GM21619 (cell line): ENCODE measurements around the gene RAET1G.
"Not testable (repeated sequence)": the region's sequence is repeated elsewhere in the genome, so short reads cannot be mapped to it uniquely, and the experiment has no call there.

Experiments
- ATAC-seq: cut with Tn5 transposase; IDR thresholded peaks from one replicate; pipeline ENCODE4 v1.9.1; 2021; ENCODE audit not compliant: unreplicated experiment

RAET1G gene

GRCh38 chr6:149897855-149898744, 24.8 kb downstream of the RAET1G start, which contains the start of gene RAET1E:
Gene RAET1E (minus strand): TSS chr6:149898113. CDS start chr6:149890901, 7,212 bp downstream.
- ATAC-seq = no peak

- no peak for ATAC-seq
These were observed 25.8 kb downstream of the RAET1G start for GRCh38 chr6:149897015-149897697.

- no peak for ATAC-seq
These were observed 26.4 kb downstream of the RAET1G start for GRCh38 chr6:149896491-149896890.

GRCh38 chr6:149895833-149896271, 27.1 kb downstream of the RAET1G start:
- no peak for ATAC-seq

- no peak for ATAC-seq
These were observed 27.8 kb downstream of the RAET1G start for GRCh38 chr6:149895048-149895590.

- not testable (repeated sequence) for ATAC-seq
These were observed 31.1 kb downstream of the RAET1G start for GRCh38 chr6:149891864-149892263.

GRCh38 chr6:149891259-149891658, 31.7 kb downstream of the RAET1G start:
- no peak for ATAC-seq

- ATAC-seq = no peak
These were observed 32.3 kb downstream of the RAET1G start for GRCh38 chr6:149890629-149891045.

GRCh38 chr6:149889326-149889725, 33.6 kb downstream of the RAET1G start:
- no peak for ATAC-seq

GRCh38 chr6:149888659-149889058, 34.3 kb downstream of the RAET1G start:
- no peak for ATAC-seq

GRCh38 chr6:149888093-149888492, 34.8 kb downstream of the RAET1G start:
- ATAC-seq = no peak

GRCh38 chr6:149887343-149887742, 35.6 kb downstream of the RAET1G start:
- ATAC-seq = no peak

- no peak for ATAC-seq
These were observed 37.0 kb downstream of the RAET1G start for GRCh38 chr6:149885888-149886287.

GRCh38 chr6:149884617-149885016, 38.3 kb downstream of the RAET1G start:
- no peak for ATAC-seq

GRCh38 chr6:149884215-149884614, 38.7 kb downstream of the RAET1G start:
- ATAC-seq = no peak

GRCh38 chr6:149881860-149882259, 41.1 kb downstream of the RAET1G start:
- ATAC-seq = no peak

- ATAC-seq = no peak
These were observed 41.7 kb downstream of the RAET1G start for GRCh38 chr6:149881066-149881766.

- no peak for ATAC-seq
These were observed 45.3 kb downstream of the RAET1G start for GRCh38 chr6:149877659-149878058.

GRCh38 chr6:149876241-149876933, 46.5 kb downstream of the RAET1G start:
- ATAC-seq = no peak

- ATAC-seq = no peak
These were observed 50.7 kb downstream of the RAET1G start for GRCh38 chr6:149872233-149872632.
